ENCODE measurements around the gene MIDN.

The MIDN gene

DNA sequence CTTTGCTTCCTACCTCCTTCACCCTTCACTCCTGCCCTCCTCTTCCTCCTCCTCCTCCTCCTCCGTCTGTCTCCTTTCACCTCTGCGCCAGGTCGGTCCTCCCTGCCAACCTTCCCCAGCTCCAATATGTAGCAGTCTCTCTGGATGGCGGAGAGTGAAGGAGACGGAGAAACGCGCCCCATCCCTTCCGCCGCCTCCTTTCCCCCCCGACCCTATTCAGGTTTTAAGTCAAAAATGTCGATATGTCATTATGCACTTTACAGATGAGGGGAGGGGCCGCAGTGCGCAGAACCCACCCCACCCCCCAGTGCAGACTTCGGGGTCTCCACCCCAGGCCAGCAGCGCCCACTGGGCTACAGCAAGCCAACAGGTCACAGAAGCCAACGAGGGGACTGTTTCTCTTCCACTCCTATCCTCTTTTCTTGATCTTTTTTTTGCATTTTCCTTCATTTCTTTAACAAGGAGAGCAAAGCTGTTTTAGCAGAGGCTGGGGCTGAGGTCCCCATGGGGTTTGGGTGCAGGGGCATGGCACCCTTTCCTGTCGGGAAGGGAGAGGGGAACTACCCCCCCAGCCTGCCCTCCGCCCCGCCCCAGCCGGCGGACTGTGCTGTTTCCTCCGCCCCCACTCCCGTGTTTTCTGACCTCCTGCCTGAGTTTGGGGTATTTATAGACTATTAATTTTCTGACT, 9.2 kb downstream of the MIDN start:
- FAIRE-seq (no peak), DNase-seq (ENCODE audit: low spot score) (no peak)

DNA sequence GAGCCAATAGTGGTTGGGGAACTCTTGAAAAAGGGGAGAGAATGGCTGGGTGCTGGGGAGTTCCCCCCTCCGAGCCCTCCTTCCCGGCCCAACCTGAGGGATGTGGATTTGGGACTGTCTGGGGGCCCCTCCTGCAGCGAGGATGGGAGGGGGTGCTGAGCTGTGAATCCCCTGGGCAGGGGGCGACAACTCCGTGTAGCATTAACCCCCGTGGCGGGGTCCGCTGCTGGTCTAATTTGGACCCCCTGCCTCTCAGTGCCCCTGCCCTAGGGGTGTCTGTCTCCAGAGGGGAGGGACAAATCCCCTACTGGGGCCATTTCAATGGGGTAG, 9.7 kb downstream of the MIDN start:
- no peak for DNase-seq (ENCODE audit: low spot score)
- FAIRE-seq: no peak

DNA sequence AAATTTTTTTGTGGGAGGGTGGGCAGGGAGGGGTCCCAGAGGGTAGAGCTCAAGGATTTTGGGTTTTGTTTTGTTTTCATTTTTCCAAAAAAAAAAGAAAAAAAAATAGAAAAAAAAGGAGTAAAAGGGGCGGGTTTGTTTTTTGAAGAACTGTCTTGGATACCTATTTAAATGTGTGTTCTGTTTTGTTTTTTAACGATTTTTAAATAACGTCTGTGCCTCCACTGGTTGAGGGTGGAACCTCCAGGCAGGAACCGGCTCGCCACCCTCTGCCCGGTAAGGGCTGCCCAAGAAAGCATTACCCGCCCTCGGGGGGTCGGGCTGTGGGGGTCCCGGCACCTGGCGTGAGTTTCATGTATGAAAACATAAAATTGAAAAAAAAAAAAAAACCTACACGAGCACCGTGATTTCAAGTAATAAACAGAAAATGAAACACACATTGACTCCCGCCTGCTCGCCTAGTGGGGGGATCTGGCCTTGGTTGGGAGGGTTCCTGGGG, 10.4 kb downstream of the MIDN start:
- FAIRE-seq (no peak), DNase-seq (ENCODE audit: low spot score) (no peak)

DNA sequence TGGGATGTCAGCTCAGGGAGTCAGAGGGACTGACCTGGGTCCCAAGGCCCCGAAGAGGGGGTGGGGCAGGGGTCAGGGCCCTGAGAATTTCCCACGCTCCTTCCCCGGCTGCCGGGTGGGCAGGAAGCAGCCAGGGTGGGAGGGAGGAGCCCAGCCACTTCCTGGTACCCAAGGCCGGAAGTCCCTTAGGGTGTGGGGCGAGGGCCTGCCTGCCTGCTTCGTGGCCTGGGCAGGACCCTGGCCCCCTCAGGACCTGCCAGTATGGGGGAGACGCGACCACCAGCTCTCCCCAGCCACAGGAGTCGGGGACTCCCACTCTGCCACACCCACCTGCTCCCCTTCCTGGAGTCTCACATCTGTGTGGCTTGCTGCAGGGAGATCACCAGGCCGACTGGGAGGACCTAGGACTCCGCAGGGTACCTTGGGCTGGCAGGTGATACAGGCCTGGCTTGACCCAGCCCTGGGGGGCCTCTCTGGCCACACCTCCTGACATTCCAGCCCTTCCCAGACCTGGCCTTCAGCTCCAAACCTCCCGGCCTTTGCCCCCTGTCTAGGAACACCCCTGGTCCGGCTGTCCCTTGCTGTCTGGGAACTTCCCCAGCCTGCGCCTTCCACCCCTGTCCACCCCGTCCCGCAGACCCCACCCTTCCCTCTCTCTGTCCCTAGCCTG, 11.0 kb downstream of the MIDN start:
- FAIRE-seq: no peak
- peak; percentile 58 for DNase-seq (ENCODE audit: low spot score)

DNA sequence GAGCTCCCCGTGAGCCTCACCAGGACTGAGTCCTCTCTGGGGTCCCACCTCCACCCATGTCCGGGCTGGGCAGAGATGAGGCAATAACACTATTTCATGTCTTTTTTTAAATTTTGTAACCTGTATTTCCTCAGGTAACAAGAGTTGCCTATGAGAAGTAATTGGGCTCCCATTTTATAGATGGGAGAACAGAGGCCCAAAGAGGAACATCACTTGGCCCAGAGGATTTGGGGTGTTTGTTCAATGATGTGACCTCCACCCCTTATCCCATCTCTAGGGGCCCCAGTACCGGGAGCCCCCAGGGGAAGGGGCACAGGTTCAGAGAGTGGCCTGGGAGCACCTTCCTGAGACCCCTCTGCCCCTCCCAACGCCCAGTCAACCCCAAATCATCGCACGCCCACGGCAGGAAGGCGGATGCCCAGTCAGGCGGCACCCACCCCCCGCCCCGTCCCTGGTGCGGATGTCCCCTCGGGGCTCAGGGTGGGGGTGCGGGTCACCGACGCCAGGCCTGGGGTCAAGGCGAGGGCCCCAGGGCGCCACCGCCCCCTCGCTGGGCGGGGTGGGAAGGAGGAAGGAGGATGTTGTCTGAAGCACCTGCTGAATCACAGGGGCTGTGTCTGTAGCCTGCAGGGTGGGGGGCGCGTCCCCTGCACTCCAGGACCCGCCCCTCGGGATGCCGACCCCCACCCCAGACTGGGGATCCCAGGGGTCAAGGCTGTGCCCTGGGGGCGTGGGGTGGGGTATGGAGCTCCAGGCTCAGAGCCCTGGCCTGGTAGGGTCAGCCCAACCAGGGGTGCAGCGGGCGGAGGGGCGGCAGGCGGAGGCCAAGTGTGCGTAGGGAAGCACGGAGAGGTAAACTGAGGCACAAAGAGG, 11.7 kb downstream of the MIDN start:
- DNase-seq (ENCODE audit: low spot score) (no peak), FAIRE-seq (no peak)

DNA sequence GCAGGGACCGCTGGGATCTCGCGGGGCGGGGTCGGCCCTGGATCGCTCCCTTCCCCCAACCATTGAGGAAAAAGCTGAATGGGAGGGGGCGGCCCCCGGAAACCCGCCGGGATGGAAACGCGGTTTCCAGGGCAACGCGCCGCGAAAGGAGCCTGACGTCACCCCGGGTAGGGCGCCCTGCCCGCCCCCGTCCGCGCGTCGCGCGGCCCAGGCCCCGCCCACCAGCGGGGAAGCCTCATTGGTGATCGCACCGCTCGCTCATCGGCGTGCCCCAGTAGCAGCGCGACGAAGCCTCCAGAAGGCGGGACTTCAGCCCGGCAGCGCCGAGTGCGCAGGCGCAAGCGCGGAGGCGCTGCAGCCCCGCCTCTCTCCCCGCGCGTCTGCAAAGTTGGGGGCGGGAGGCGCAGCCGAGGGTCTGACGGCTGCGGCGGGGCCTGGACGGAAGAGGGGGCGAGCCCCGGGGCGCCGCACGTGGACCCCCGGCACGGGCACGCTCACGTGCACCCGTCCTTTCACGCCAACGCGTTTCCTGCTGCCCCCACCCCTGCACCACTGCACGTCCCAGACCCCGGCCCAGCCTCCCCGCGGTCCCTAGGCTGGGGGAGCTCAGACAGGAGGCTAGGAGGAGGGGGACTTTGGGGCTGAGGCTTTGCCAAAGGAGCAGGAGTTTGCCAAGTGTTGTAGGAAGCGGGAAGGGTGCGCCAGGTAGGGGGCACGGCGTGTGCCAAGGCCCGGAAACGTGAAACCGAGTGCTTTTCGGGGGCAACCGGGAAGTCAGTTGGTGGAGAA, 12.6 kb downstream of the MIDN start:
- FAIRE-seq: no peak
- DNase-seq (ENCODE audit: low spot score): peak; percentile 93

DNA sequence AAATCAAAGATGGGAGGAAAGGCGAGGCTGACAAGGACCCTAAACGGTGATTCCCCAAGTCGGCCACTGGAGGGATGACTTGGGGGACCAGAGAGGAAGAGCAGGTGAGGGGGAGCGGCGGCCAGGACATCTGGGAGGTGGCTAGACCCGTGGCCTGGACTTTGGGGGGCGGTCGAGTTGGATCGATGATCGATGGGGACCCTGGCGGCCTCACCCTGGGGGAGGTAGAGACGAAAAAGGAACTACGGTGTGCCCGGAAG, 13.1 kb downstream of the MIDN start:
- DNase-seq (ENCODE audit: low spot score): no peak
- no peak for FAIRE-seq

DNA sequence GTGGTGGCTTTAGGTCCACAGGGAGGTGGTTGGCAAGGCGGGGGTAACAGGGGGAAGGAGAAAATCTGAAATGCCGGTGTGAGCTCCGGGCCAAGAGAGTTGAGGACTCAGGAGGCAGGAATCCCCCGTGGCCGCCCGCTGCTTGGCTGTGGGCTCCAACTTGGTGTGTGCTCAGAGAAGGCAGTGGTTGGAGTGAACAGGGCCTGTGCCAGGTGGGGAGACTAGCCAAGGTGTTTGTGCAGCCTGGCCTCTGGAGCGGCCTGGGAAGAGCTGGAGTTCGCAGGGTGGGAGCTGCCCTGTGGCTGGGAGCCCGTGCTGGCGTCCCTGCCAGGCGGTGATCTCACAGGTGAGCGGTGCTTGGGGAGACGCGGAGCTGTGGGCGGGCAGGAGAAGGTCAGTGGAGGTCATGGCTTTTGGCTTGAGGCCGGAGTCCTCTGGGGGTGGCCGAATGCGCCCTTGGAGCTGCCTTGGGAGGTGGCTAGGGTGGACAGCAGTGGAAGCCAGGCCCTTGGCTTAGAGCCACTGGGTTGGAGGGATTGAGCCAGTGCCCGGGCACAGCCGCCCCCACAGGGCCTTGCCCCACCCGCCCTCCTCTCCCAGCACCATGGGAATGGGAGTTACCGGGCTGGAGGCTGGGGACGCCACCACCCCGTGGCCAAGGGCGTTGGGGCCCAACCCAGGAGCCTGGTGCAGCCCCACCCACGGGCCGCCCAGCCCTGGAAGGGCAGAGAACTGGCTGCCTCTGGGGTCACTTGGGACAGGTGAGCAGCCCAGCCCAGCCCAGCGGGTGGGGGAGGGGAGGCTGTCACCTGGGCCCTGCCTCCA, 13.6 kb downstream of the MIDN start:
- peak; percentile 68 for DNase-seq (ENCODE audit: low spot score)
- FAIRE-seq: peak; percentile 70

DNA sequence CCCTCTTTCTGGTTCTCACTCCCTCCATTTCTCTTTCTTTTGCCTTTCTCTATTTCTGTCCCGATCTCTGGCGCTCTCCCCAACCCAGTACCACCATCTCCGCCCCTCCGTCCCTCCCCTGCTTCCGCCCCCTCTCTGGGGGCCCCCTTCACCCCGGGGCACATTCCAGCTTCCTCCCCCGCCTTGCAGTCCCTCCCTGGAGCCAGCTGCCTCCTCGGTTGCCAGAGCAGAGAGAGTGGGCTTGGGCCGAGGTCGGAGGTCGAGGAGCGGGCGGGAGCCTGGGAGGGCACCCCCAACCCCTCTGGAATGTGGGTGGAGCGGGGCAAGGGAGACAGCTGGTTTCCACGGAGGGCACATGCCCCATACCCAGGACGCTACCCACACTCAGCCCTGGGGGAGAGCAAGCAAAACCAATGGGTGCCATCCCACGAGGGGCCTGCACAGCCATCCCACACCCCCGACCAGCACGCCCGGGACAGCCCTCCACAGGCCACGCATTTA, 14.3 kb downstream of the MIDN start:
- DNase-seq (ENCODE audit: low spot score) (no peak), FAIRE-seq (no peak)

DNA sequence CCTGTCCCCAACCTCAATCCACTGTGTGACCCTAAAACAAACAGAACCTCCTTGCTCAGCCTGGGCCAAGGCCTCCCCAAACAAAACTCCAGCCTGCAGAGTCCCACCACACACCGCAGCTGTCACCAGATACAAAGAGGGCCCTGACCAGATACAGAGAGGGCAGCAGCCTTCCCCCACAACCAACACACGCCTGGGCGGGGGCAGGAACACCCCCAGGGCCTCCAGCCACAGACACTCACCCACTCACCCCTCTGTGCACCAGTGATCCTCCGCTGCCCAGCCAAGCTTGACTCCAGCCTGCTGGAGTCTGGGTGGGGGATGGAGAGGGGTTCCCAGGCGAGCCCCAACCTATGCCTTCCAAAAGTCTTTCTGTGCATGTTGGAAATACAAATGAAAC, 14.8 kb downstream of the MIDN start:
- peak; percentile 16 for DNase-seq (ENCODE audit: low spot score)
- no peak for FAIRE-seq

DNA sequence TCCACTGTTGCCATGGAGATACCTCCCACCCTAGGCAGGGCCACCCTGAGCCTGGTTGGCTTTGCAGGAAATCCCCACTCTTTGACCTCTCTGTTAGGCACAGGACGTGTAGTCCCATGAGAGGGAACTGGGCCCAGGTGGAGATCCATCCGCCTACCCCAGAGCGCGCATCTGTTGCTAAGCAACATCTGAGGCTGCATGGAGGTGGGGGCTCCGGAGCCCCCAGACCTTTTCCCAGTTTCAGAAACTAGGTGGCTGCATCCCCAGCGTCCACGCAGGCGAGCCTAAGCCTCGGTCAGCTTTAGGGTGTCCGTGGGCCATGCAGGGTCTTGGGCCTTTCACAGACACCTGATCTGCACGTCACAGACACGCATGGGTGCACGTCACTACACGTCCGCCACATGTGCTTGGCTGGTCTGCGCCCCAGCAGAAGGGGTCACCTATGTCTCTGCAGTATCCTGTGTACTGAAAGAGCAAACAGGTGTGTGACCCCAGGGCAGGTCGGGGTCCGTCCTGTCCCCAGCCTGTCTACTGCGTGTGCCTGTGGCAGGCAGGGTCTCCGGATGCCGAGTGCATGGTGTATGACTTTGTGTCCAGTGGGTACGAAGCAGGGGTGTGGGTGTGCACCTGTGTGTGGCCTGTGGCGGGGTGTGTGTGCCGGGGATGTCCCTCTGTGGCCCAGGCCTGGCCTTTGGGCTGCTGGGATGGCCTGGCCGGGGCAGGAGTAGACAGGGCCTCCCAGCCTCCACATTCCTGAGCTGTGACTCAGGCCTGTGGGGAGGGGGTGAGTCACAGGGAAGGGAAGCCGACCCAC, 16.6 kb downstream of the MIDN start:
- peak; percentile 77 for FAIRE-seq

DNA sequence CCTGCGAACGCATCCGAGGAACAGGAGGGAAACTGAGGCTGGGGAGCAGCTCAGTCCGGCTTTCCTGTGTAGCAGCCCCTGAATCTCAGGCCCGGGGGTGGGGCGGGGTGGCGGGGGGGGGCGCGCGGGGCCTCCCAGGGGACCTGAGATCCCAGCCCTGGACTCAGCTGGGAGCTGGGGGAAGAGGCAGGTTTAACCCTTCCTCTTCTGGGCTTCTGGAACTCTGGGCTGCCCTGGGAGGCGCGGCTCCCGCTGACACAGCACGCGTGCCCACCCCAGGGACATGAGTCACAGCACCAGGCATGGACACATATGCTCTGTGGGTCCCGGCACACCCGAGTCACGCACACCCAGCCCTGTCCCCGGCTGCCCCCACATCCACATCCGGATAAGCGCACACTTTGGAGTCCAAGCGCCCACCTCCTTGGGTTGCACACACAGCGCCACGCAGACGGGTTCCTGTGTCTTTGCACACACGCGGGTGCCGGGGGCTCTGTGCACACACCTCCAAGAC, 17.3 kb downstream of the MIDN start:
- peak; percentile 18 for FAIRE-seq
- peak; percentile 94 for DNase-seq (ENCODE audit: low spot score)

More for the DNA sequence above, 16.6 kb downstream of the MIDN start:
- DNase-seq (ENCODE audit: low spot score): peak; percentile 92

DNA sequence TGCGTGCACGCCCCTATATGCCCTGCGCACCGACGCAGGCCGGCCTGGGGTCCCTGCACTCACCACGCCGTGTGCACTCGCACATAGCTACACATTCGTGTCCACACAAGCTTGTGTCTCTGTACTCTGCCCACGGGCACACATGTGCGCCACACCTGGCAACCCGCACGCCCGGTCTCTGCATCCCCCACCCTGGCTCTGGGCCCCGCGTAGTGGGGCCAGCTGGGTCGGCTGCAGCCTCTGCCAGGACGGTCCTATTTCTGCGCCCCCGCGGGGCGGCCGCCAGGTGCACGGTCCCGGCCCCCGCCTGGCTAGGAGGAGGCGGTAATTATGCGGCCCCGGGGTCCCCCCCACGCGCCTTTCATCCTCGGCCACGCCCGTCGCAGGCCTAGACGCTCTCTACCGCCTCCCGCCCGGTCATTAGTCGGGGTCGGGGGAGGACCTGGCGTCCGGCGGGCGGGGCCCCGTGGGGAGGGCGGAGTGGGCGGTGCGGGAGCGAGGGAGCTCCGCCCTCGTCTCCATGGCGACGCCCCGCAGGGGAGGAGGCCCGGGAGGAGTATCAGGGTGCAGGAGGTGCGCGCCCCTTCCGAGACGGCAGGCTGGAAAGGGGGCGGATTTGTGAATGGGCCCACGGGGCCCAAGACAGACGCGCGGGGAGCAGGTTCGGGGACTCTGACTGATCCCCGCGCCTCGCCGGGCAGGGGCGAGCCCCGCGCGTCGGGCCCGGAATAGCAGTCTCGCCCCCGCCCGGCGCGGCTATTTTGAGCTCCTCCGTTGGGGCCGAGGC, 17.9 kb downstream of the MIDN start:
- FAIRE-seq (no peak), DNase-seq (ENCODE audit: low spot score) (peak; percentile 82)

DNA sequence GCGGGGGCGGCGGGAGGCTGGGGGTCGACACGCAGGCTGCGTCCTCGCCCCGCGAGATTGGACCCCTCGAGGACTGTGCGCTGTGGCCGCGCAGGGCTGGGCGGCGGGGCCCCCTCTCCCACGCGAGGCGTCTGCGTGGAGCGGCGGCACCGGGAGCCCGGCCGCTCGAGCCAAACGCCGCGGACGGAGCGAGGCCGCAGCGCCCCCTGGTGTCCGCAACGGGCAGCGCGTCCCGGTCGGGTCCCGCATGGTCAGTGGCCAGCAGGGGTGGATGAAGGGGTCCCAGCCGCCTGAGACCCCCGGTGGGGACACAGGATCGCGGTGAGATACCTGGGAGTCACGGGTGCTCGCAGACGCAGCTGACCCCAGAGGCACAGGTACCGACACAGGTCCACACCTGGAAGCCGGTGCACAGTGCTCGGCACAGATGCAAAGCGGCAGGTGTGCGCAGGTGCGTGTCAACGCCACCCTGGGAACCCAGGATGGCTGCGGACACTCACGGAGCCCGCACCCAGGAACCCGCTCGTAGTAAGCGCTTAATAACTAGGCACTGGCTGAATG, 18.6 kb downstream of the MIDN start:
- FAIRE-seq (no peak), DNase-seq (ENCODE audit: low spot score) (peak; percentile 21)

DNA sequence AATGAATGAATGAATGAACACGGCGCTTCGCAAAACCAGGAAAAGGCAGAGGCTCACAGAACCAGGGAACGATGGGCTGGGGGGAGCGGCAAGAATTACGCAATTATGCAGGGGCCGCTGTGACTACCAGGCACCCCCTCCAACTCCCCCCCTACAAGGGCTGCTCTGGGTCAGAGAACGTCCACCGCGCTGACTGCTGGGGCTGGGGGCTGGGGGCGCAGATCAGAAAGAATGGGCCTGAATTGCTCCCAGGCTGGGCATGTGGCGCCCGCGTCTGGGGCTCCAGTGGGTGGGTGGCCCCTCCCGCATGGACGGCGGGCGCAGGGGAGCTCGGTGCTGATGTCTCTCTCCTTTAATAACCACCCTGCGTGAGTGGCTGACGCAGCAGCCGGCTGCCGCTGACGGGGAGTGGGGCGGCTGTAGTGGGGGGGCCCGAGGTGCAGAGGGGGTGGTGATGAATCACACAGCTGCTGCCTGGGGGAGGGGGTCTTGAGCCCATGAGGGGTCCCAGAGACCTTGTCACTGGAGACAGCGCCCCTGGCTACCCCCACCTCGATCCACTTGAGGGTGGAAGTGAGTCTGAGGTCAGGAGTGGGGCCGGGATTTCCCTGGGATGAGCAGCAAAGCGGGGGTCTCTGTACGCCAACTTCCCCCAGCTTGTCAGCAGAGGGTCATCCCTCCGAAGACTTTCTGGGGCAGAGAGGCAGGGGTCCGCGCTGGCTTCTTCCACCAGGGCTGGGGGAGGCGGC, 19.3 kb downstream of the MIDN start:
- no peak for FAIRE-seq
- no peak for DNase-seq (ENCODE audit: low spot score)

DNA sequence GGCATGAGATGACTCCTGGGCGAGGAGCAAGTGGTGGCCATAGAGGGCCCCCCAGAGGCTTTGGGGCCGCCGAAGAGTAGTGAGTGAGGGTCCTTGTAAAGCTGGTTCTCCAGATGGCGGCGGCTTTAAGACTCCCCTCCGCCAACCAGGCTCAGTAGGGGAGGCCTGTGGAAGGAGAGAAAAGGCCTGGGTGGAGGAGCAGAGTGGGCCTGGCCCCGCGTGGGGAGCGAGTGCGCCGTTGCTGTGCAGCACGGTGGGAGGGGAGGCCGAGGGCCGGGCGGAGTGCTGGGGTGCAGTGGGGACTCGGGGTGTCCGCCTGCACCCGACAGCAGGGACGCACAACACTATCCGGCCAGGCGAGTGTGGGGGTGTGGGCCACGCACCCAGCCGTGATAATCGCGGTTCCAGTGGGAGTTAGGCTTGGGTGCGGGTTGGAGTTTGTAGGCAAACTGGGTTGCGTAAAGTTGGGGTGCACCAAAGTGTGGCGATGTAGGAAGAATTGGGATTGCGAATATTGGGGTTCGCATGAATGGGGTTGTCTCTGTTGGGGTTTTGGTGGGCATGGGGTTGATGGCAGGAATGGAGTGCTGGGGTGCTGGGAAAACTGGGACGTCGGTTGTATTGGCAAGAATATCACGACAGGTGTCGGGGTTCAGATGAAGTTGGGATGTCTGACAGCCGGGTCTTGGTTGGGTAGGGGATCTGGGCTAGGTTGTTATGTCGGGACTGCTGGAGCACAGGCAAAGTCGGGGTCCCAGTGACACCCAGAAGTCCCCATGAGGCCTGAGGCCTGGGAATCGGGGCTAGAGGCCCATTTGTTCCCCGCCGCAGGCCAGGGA, 20.1 kb downstream of the MIDN start:
- FAIRE-seq (no peak), DNase-seq (ENCODE audit: low spot score) (no peak)

DNA sequence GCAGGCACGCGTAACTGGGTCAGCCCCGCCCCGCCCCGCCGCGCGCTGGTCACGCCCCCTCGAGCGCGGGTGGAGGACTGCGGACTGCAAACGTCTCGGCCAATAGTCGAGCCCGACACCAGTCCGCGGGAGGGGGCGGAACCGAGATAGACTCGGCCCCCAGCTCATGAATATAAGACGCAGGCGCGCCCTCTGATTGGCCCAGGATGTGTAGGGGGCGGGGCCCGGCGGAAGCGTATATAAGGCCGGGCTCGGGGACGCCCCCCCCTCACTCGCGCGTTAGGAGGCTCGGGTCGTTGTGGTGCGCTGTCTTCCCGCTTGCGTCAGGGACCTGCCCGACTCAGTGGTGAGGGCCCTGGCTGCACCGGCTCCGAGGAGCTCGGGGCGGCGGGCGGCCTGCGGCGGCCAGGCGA, 20.7 kb downstream of the MIDN start, which contains the start of gene CIRBP:
Gene CIRBP, plus strand, starts transcription at position 268 of the 413 bp plus-strand sequence. CDS start 1,602 bp downstream, outside the sequence.
- DNase-seq (ENCODE audit: low spot score) (peak; percentile 98), FAIRE-seq (peak; percentile 86)

Data from RCC 7860 (cell line).